HCT116 (cell line): ENCODE data around the gene KRTAP5-2. TPM values are rescaled to one million over a fixed set of nuclear protein-coding genes. Genes with fewer than 3 reads are reported as not detected.
"Not testable (repeated sequence)": the region's sequence is repeated elsewhere in the genome, so short reads cannot be mapped to it uniquely, and the experiment has no call there.

Experiments
- ATAC-seq: fragments of 200-7000 bp; cut with Tn5 transposase; 2 replicates; pipeline ENCODE4 v1.9.1; 2020; ENCODE audit warnings: mild to moderate bottlenecking, moderate library complexity
- BruUV-seq: library from RNA; stranded (reverse); fragments of 400-500 nt; replicated peaks from 2 replicates; lab custom pipeline; 2021; lab: Mats Ljungman, UMichigan
- CTCF ChIA-PET: fragments of 300-600 bp; sonication (Branson Sonifier 250); formaldehyde crosslinking; loops from one replicate; lab custom pipeline; 2021; ENCODE audit warnings: antibody characterized with exemption; lab: Charles Lee
- POLR2A ChIA-PET: fragments of 300-600, 350-600 bp; sonication (Branson Sonifier 250); formaldehyde crosslinking; loops from one replicate; lab custom pipeline; 2021; ENCODE audit warnings: antibody characterized with exemption; lab: Charles Lee
- RAD21 ChIA-PET, 2 experiments: fragments of 300-600 bp; sonication (Branson Sonifier 250); formaldehyde crosslinking; loops; one replicate each; lab custom pipeline; 2023; ENCODE audit warnings: low total read pairs in 2 of 2; ENCODE audit not compliant: uncharacterized antibody in 2 of 2, unreplicated experiment in 2 of 2, low non-redundant PET in 1 of 2; lab: Charles Lee
- DNase-seq: peaks from one replicate; pipeline ENCODE4 v3.0.0-alpha.2; 2010; ENCODE audit warnings: low read depth, low spot score
- H2AFZ ChIP-seq: fragments of 200-600 bp; shearing (Covaris generic), sonication (generic); 2 replicates; pipeline ENCODE4 v1.6.1; 2017; ENCODE audit warnings: low read depth, mixed run types, mixed read lengths, antibody characterized with exemption, low read length; ENCODE audit not compliant: poor library complexity, severe bottlenecking
- H3K27ac ChIP-seq: 2 replicates; pipeline ENCODE4 v1.5.1; 2012; ENCODE audit warnings: low read depth, low read length
- H3K27me3 ChIP-seq: fragments of 200-600 bp; sonication (generic); 2 replicates; pipeline ENCODE4 v1.6.1; 2016; ENCODE audit warnings: mixed run types, low read length, mixed read lengths; ENCODE audit not compliant: insufficient read depth
- H3K36me3 ChIP-seq, 2 experiments: fragments of 200-500 bp in 1 of 2; fragments of 200-600 bp in 1 of 2; sonication (Bioruptor generic) in 1 of 2; sonication (generic) in 1 of 2; 2 replicates each; pipeline versions ENCODE4 v1.5.1 to v1.6.1; 2014 to 2016; ENCODE audit warnings: low read length in 2 of 2, inconsistent platforms in 1 of 2, mixed read lengths in 1 of 2, mixed run types in 1 of 2; ENCODE audit not compliant: insufficient read depth in 2 of 2, control insufficient read depth in 1 of 2
- H3K4me1 ChIP-seq, 2 experiments: fragments of 200-600 bp in 1 of 2; sonication (generic) in 1 of 2; 2 replicates each; pipeline versions ENCODE4 v1.5.1 to v1.6.1; 2012 to 2017; ENCODE audit warnings: low read length in 2 of 2, inconsistent platforms in 1 of 2, mild to moderate bottlenecking in 1 of 2, mixed read lengths in 1 of 2, mixed run types in 1 of 2, moderate library complexity in 1 of 2; ENCODE audit not compliant: insufficient read depth in 2 of 2, control insufficient read depth in 1 of 2
- H3K4me2 ChIP-seq: fragments of 200-600 bp; sonication (generic); 2 replicates; pipeline ENCODE4 v1.6.1; 2017; ENCODE audit warnings: mixed run types, low read length, mixed read lengths
- H3K4me3 ChIP-seq, 2 experiments: fragments of 200-600 bp in 1 of 2; sonication (generic) in 1 of 2; replicated peaks in 1 of 2; 2 replicates each; pipeline ENCODE4 v1.5.1; 2011 to 2016; ENCODE audit warnings: low read length in 2 of 2, control low read depth in 1 of 2, low read depth in 1 of 2, mild to moderate bottlenecking in 1 of 2, mixed read lengths in 1 of 2, mixed run types in 1 of 2
- H3K79me2 ChIP-seq: fragments of 200-600 bp; sonication (generic); 2 replicates; pipeline ENCODE4 v1.6.1; 2017; ENCODE audit warnings: mild to moderate bottlenecking, mixed run types, low read length, moderate library complexity, mixed read lengths; ENCODE audit not compliant: insufficient read depth
- H3K9ac ChIP-seq: fragments of 200-600 bp; sonication (generic); 2 replicates; pipeline ENCODE4 v1.6.1; 2016; ENCODE audit warnings: low read length, mixed read lengths
- H3K9me2 ChIP-seq: fragments of 200-600 bp; sonication (generic), shearing (Covaris generic); 2 replicates; pipeline ENCODE4 v1.6.1; 2017; ENCODE audit warnings: mixed run types, mild to moderate bottlenecking, moderate library complexity; ENCODE audit not compliant: insufficient read depth
- H3K9me3 ChIP-seq, 2 experiments: fragments of 200-500 bp in 1 of 2; fragments of 200-600 bp in 1 of 2; sonication (Bioruptor generic) in 1 of 2; sonication (generic) in 1 of 2; 2 replicates each; pipeline ENCODE4 v1.6.1; 2014 to 2017; ENCODE audit warnings: low read length in 2 of 2, mixed read lengths in 2 of 2, inconsistent platforms in 1 of 2, low read depth in 1 of 2, mild to moderate bottlenecking in 1 of 2, mixed run types in 1 of 2, moderate library complexity in 1 of 2; ENCODE audit not compliant: control insufficient read depth in 1 of 2, insufficient read depth in 1 of 2
- H4K20me1 ChIP-seq: fragments of 200-600 bp; sonication (generic), shearing (Covaris generic); 2 replicates; pipeline ENCODE4 v1.6.1; 2017; ENCODE audit warnings: mixed run types, mild to moderate bottlenecking, moderate library complexity; ENCODE audit not compliant: insufficient read depth
- ATF3 ChIP-seq: IDR thresholded peaks from 2 replicates; pipeline ENCODE4 v1.6.1; 2012
- EGR1 ChIP-seq: IDR thresholded peaks from 2 replicates; pipeline ENCODE4 v1.6.1; 2012; ENCODE audit warnings: low read depth
- POLR2AphosphoS5 ChIP-seq: IDR thresholded peaks from 2 replicates; pipeline ENCODE4 v1.6.1; 2011; ENCODE audit warnings: mild to moderate bottlenecking, low read depth, low read length, moderate library complexity
- REST ChIP-seq: IDR thresholded peaks from 2 replicates; pipeline ENCODE4 v1.6.1; 2012; ENCODE audit warnings: low read depth
- TCF7L2 ChIP-seq: IDR thresholded peaks from 2 replicates; pipeline ENCODE4 v1.7.0; 2011; ENCODE audit warnings: borderline replicate concordance, inconsistent platforms; ENCODE audit not compliant: insufficient read depth, insufficient read length; ENCODE audit errors: extremely low read depth
- ZNF274 ChIP-seq: fragments of 200-500 bp; sonication (Bioruptor generic); IDR thresholded peaks from 2 replicates; pipeline ENCODE4 v1.6.1; 2014; ENCODE audit warnings: mild to moderate bottlenecking, low read depth, low read length, inconsistent platforms
- intact Hi-C: fragments of 100-400 bp; cut with micrococcal nuclease; formaldehyde crosslinking; loops from 2 replicates; pipeline ENCODE4 v1.10.0; 2022
- total RNA-seq: library from RNA; stranded (reverse); gene quantifications from one replicate; pipeline ENCODE4 v1.2.1, GENCODE V29; 2021; ENCODE audit not compliant: unreplicated experiment

Gene KRTAP5-2
- total RNA-seq, 1 experiment from 2014 or later: not detected

GRCh38 chr11:1576825-1577224, 21.3 kb downstream of the KRTAP5-2 start:
- intact Hi-C loops: no loop called here
- Histone ChIP-seq H3K27me3 (no peaks in the 10 kb centered on the region), H4K20me1 (no peaks in the 10 kb centered on the region), H3K79me2 (no peaks in the 10 kb centered on the region), H2AFZ (no peak overlapping the region), H3K27ac (no peak overlapping the region), H3K4me3 (no peak overlapping the region), H3K9me2 (no peaks in the 10 kb centered on the region), H3K4me2 (no peak overlapping the region), H3K9ac (no peak overlapping the region), H3K4me1 (peaks cover 14 to 20% of the 10 kb centered on the region in 2 experiments; a peak in 3 of 4 replicates), H3K9me3 (peaks cover 0 to 7% of the 10 kb centered on the region in 2 experiments; a peak in 2 of 4 replicates), H3K36me3 (no peaks in the 10 kb centered on the region)
- ChIA-PET RAD21 (no interaction called here), CTCF (interaction anchor here (1.5 to 5.2 kb wide), 2 partner anchors 18 to 29 kb away, joined by 5 to 133 read pairs; no protein-coding TSS in a partner anchor), POLR2A (no interaction called here)
- ATAC-seq (no peak), DNase-seq (no peak)
- no TSS peak for BruUV-seq
- no peak for TF ChIP-seq EGR1
- no peak for TF ChIP-seq ATF3
- no peak for TF ChIP-seq POLR2AphosphoS5
- no peak for TF ChIP-seq REST
- no peak for TF ChIP-seq TCF7L2
- no peak for TF ChIP-seq ZNF274

GRCh38 chr11:1575756-1576155, 22.3 kb downstream of the KRTAP5-2 start:
- ATAC-seq, H3K9me3 ChIP-seq, POLR2A ChIA-PET, H3K79me2 ChIP-seq, H3K36me3 ChIP-seq, H3K27ac ChIP-seq, H3K9ac ChIP-seq, H3K27me3 ChIP-seq, H3K4me2 ChIP-seq, H4K20me1 ChIP-seq, BruUV-seq, H3K4me3 ChIP-seq, DNase-seq, H3K9me2 ChIP-seq, H2AFZ ChIP-seq: not testable (repeated sequence)
- intact Hi-C loops: loop anchor here (2.0 kb wide), 1 partner anchor 21 kb away; no protein-coding TSS in a partner anchor
- ChIA-PET RAD21 (interaction anchor here in 1 of 2 experiments (0.9 kb wide), 1 partner anchor 20 kb away, joined by 3 read pairs; no protein-coding TSS in a partner anchor), CTCF (interaction anchor here (1.5 to 5.2 kb wide), 3 partner anchors 17 to 28 kb away, joined by 5 to 133 read pairs (median 19); no protein-coding TSS in a partner anchor)
- peaks cover 14 to 26% of the 10 kb centered on the region in 2 experiments; a peak in 3 of 4 replicates for H3K4me1 ChIP-seq
